Spleen (tissue), 7 donors: Measurements from ENCODE around the gene CYP24A1.

Source experiments
- POLR2A ChIP-seq, 3 donors: fragments of 450-650 bp; IDR thresholded peaks; one replicate each; pipeline ENCODE4 v1.5.1; 2017; ENCODE audit warnings: antibody characterized with exemption in 3 of 3, mild to moderate bottlenecking in 1 of 3
- POLR2AphosphoS5 ChIP-seq, 3 donors: sonication (generic); formaldehyde crosslinking; IDR thresholded peaks; one replicate each; pipeline ENCODE4 v1.5.1; 2017; ENCODE audit warnings: antibody characterized with exemption in 3 of 3
- TF ChIP-seq, protein P1 (sequence below), 11 experiments: fragments of 200-600 bp in 7 of 11; fragments of 450-650 bp in 4 of 11; sonication (generic) in 4 of 11; IDR thresholded peaks in 8 of 11; conservative IDR thresholded peaks in 3 of 11; 1 replicate in 7 of 11; 2 replicates in 4 of 11; pipeline versions ENCODE4 v1.4.0 to v1.8.0; 2016 to 2021; ENCODE audit warnings: antibody characterized with exemption in 11 of 11, inconsistent platforms in 4 of 11, mild to moderate bottlenecking in 1 of 11
- donor health status: DM: no; HTN: no; CAD: no; lungs with moderate emphysema.
- donor health status: DM: no; HTN: no; CAD: no.
- donor health status: DM: no; HTN: no; CAD: no.

DNA sequence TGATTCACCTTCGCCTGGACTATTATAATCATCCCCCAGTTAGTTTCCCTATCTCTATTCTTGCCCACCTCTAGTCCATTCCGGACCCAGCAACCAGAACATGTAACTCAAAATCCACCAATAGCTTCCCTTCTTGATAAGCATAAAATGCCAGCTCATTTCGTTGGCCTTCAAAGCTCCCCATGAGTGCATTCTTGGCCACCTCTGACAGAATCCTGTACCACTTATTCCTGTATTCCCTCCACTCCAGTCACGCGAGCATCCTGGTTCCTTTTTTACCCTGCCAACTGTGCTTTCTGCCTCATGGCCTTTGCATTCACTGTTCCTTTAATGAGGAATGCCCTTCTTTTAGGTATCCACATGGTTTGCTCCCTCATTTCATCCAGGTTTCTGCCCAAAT is 36.7 kb downstream of the CYP24A1 start:
- TF ChIP-seq, protein P1, sequence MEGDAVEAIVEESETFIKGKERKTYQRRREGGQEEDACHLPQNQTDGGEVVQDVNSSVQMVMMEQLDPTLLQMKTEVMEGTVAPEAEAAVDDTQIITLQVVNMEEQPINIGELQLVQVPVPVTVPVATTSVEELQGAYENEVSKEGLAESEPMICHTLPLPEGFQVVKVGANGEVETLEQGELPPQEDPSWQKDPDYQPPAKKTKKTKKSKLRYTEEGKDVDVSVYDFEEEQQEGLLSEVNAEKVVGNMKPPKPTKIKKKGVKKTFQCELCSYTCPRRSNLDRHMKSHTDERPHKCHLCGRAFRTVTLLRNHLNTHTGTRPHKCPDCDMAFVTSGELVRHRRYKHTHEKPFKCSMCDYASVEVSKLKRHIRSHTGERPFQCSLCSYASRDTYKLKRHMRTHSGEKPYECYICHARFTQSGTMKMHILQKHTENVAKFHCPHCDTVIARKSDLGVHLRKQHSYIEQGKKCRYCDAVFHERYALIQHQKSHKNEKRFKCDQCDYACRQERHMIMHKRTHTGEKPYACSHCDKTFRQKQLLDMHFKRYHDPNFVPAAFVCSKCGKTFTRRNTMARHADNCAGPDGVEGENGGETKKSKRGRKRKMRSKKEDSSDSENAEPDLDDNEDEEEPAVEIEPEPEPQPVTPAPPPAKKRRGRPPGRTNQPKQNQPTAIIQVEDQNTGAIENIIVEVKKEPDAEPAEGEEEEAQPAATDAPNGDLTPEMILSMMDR (IDR thresholded peaks at IDR 0.05 in 8 of 11, conservative IDR thresholded peaks at IDR 0.05 in 3 of 11) = no peak
- TF ChIP-seq POLR2A (IDR thresholded peaks at IDR 0.05) = no peak
- TF ChIP-seq POLR2AphosphoS5 (IDR thresholded peaks at IDR 0.05) = no peak
